HT1080 (cell line): ENCODE results near the gene TMEM131L. TPM values are rescaled to one million over a fixed set of nuclear protein-coding genes. Genes with fewer than 3 reads are reported as not detected.

Experiments
- DNase-seq: peaks from one replicate; pipeline ENCODE4 v3.0.0-alpha.2; 2015; ENCODE audit warnings: low read depth
- total RNA-seq: library from RNA; depleted of rRNA; stranded (reverse); fragments of >200 nt; shearing (Covaris generic); gene quantifications from 2 replicates; pipeline ENCODE4 v1.2.3, GENCODE V29; 2014

Gene TMEM131L
- total RNA-seq, 1 experiment from 2014 or later = 10.0 TPM

DNA sequence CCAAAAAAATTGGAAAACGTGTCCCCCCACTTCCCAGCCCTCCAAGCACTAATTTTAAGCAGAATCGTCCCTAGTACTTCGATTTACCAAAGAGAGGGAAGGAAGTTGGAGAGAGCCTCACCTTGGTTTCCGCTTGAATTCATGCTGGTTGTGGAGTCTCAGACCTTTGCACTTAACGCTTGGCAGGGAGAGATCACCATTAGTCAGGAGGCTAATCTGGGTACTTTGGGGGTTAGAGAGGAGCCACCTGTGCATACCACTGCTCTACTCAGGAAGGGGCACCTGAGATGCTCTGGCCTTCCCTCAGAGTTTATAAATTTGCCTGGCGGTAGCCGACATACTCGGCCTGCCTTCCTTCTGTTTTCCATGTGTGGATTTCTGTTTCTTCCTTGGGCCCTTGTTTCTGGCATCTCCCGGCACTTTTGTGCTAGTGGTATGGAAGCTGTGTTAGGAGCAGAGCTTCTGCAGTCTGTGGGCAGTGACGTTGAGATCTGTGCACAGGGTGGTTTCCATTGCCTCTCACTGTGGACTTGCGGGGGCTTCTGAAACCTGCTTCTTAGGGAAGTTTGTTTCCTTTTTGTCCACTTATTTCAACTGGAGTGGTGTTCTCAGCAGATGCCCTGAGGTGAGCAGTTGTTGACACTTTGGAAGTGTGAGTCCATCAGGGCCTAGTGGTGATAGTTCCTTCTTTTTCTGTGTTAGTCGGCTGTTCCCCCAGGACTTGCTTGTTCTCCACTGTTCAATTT, 104.2 kb downstream of the TMEM131L start:
- no peak for DNase-seq

DNA sequence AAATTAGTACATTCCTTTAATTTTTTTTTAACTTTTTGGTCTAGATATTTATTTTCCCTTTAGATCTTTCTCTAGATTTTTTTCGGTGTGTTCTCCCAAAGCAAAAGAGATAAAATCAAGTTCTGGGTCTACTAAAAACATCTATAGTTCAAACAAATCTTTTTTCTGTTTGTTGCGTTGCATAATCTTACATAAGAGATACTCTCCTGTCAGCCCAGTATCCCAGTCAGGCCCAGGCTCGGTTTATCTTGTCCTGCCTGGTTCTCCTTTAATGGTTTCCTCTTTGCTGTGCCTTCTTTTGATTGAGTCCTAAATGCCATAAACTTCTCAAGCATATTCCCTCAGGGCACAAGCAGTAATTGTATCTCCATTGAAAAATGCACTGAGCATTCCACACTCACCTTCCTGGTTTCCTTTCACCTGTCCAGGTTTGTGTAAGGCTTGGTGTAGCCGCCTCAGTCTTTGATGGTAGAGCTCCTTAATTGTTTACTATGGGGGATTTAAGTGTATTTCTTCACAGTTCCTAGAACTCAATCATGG, 104.9 kb downstream of the TMEM131L start:
- DNase-seq = no peak

DNA sequence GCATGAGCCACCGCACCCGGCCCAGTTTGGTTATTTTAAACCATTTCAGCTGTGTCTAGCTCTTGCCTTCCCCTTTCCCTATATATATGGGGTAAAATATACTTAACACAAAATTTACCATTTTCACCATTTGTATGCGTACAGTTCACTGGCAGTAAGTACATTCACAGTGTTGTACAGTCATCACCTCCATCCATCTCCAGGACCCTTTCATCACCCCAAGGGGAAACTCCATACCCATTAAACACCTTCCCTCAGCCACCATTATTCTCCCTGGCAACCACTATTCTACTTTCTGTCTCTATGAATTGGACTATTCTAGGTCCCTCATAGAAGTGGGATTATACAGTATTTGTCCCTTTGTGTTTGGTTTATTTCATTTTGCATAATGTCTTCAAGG, 106.4 kb downstream of the TMEM131L start:
- no peak for DNase-seq

DNA sequence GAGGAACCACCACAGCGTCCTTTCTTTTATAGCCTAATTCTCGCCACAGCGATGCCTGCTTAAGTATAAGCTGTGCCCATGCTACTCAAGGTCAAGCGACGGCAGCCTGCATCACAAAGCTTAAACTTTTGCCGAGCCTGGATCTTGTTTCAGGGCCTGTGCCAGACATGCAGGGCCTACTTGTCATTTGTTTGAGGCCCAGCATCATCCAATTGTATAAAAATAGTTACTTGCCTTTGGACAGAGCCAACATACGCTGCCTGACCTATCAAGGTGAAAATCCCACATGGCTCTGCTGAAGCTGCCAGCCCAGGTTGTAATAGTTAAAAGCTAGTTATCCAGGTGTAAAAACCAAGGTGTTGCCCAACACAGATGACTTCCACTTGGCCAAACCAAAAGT, 107.1 kb downstream of the TMEM131L start:
- no peak for DNase-seq

DNA sequence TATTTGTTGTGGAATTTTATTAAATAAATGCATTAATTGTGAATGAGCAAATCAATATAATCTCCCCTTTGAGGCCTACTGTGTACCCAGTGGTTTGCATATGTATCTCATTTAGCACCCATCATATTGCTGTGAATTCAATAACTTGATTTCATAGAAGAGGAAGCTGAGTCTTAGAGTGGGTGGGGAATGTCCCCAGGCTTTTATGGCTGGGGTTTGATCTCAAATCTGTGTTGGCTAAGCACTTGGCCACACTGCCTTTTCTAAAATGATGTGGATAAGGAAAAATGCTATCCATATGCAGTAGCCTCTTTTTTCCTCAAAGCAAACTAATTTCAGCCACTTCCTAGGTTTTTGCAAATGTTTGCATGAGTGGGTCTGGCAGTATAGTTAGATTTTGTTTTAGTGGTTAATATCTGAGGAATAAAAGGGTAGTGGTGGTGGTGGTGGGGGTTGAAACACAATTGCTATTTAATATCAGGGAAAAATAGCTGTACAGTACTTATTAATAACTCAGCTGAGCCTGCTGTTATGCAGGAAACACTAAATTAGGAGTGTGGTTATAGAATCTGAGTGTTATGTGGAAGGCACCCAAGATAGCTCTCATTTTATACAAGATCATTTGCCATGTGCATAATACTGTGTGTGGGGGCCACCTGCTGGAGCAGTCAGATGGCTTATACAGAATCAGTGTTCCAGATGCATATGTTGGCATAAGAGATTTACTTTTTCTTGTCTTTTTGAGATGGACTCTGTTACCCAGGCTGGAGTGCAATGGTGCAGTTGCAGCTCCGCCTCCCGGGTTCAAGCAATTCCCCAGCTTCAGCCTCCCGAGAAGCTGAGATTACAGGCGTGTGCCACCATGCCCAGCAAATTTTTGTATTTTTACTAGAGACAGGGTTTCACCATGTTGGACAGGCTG, 108.0 kb downstream of the TMEM131L start:
- peak; percentile 70 for DNase-seq

DNA sequence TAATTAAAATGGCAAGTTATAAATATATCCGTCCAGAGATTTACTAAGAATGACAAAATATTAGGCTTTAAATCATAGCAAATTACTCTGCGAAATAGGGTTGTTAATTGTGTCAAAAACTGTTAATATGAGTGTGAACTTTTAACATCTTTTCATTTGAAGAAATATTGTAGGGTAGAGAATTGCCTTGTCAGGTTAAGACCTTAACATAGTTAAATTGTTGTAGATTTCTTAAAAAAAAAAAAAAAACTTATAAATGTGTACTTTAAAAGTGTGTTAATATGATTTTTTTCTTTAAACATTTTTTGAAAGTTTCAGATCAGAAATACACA, 110.2 kb downstream of the TMEM131L start:
- no peak for DNase-seq

DNA sequence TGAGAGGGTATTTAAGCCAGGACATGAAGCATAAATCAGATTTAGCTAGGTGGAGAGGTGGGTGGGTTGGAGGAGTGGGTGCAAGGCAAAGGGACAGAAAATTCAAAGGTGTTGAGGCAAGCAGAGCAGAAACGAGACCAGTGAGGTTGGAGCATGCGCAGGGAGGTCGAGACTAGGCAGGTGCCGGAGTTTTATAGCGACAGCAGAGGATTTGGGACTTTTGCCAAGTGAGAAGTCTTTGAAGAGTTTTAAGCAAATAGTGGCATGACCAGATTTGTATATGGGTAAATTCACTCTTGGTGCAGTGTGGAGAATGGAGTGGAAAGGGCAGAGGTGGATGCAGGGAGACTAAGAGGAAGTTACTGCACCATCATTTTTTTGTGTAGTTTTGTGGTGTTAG, 110.9 kb downstream of the TMEM131L start:
- DNase-seq = no peak

DNA sequence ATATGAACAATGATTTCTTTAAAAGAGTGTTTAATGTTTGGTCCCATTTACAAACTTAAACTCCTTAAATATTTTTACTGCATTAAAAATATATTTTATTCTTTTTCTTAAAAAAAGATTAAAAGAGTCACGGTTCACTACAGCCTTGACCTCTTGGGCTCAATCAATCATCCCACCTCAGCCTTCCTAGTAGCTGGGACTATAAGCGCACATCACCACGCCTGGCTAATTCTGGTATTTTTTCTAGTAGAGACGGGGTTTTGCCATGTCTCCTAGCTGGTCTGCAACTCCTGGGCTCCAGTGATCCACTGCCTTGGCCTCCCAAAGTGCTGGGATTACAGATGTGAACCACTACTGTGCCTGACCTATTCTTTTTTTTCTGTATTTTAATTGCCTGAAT, 113.2 kb downstream of the TMEM131L start:
- no peak for DNase-seq

DNA sequence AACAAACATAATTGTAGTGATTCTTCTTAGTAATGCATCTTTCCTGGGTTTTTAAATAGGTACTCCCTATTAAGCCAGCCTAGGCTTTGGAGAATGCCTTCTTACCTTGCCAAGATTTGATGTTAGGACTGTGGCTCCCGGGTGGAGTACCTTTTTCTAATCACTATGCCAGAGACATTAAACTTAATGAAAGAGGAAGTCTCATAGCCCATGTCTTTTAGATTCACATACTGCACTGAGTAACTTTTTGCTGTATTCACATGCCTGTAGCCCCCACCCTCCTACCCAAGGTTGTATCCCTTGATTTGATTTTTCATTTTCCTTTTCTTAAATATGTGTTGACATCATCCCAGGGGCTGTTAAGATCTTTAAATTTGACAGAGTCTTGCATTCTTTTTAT, 113.7 kb downstream of the TMEM131L start:
- no peak for DNase-seq

DNA sequence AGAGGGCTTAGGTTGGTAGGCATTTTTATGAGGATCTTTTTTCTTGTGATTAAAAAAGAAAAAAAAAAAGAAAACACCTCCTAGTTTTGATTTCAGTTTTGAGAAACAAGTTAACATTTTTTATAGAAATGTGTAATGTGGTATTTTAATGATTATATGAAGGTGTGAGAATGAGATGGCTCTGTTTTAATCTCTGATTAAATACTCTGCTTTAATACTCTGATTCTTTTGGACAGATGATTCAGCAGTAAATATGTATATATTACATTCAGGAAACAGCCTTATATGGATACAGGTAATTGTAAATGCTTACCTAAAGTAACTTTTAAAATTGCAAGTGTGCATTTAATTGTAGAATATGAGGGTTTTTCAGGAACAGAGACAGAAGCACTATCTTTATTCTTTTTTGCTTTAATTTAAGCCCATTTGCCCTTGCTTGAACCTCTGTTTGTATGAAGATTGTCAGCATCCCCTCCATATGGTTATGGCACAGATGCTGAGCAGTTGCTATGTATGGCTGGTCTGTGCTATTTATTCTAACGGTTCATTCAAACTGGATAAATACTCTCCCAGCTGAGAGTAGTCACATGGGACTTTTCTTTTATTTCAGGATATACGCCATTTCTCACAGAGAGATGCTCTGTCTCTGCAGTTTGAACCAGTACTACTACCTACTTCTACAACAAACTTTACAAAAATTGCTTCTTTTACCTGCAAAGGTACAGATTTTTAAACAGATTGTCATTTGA, 117.0 kb downstream of the TMEM131L start:
- DNase-seq = no peak

DNA sequence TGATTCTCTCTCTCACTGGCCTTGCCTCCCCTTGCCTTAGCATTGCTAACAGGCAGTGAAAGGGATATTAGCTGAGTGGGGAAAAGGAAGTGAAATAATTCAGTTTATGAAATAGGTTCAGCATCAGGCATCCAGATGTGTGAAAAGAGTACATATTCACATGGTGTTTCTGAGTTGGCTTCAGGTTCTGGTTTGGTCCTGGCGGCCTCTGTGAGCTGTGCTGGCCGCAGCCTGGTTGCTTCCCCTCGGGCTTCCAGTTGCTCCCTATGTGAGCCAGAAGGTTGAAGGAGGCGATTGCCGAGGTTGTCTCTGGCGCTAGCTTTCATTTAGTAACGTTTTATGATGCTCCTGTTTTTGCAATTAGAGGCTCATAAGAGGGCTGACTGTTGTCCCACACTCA, 118.9 kb downstream of the TMEM131L start:
- DNase-seq = no peak

DNA sequence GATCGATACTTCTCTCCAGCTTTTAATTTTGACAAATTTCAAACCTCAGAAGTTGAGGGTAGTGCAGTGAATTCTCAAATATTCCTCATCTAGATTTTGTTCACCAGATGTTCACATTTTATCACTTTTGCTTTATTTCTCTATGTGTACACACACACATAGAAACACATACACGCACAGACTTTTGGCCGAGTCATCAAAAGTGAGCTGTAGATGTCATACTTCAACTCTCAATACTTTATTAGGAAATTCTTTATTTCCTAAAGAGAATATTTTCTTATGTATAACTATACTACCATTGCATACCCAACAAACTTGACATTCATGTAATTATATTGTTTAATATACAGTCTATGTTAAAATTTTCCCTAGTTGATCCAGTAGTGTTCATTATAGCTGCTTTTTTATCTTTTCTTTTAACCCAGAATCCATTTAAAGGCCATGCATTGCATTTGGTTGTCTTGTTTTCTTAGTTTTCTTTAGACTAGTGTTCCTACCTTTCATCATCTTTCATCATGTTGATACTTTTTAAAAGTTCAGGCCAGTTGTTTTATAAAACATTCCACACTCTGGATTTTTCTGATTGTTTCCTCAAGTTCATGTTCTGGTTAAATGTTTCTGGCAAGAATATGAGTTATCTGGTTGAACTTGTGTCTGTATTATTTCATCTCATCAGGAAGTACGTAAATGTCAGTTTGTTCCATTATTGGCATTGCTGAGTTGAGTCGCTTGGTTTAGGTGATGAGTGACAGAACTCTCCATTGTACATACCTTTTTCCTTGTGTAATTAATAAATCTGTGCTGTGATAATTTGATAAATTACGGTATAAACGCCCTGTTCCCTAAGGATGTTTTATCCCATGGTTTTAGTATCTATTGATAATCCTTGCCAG, 123.8 kb downstream of the TMEM131L start:
- no peak for DNase-seq

DNA sequence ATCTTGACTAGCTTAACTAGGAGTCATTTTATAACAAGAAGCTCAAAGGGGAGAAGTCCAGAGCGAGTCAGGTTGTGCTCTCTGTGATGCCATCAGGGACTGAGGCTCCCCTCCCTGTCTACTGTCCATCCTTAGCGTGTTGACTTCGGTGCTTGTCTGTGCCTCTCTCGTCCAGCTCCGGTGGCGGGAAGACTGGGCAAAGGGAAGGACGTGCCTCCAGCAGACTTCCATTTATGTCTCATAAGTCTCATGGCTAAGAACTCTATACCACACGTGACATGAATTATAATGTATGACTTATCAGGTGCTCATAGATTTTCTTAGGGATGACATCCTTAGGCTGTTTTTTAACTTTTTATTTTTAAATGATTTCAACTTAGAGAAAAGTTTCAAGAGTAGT, 125.3 kb downstream of the TMEM131L start:
- DNase-seq = no peak

DNA sequence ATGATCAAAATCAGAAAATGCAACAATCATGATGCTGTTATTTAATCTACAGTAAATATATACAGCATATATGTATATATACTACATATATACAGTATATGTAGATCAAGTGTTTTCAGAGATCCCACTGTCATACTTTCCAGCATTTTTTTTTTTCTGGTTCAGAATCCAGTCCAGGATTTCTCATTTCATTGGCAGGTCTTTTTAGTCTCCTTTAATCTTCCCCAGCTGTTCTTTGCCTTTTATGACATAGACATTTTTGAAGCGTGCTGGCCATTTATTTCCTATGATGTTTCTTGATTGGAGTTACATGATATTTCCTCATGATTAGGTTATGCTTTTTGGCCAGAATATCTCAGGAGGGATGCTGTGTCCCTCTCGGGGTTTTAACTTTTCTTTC, 125.9 kb downstream of the TMEM131L start:
- DNase-seq = no peak

DNA sequence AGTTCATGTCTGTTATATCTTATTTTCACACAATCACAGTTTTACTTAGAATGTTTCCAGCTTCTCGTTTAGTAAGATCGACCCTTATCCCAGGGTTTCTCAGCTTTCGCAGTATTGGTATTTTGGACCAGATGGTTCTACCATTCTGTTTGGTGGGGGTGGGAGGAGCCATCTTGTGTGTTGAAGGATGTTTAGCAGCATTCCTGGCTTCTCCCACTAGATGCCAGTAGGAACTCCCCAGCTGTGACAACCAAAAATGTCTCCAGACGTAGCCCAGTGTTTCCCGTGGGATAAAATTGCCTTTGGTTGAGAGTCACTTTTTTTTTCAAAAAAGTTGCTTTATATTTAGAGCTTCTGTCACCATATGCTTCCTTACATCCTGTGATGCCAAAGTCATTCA, 127.0 kb downstream of the TMEM131L start:
- DNase-seq = no peak

DNA sequence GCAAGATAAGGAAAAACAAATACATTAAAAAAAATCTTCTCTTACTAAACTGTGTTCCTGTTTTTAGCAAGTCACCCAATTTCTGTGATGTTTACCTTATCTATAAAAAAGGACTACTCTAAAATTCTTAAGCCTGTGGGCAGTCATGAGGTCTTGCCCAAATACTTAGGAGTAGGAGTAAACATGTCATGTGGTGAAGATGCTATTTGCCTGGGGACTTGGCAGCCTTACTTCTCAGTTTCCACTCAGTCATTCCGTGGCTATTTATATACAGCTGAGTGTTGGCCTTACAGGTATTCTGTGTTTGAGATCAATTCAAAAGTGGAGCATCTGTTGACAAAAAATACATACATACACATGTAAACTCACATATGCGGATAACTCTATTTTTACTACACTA, 128.1 kb downstream of the TMEM131L start:
- DNase-seq = no peak

DNA sequence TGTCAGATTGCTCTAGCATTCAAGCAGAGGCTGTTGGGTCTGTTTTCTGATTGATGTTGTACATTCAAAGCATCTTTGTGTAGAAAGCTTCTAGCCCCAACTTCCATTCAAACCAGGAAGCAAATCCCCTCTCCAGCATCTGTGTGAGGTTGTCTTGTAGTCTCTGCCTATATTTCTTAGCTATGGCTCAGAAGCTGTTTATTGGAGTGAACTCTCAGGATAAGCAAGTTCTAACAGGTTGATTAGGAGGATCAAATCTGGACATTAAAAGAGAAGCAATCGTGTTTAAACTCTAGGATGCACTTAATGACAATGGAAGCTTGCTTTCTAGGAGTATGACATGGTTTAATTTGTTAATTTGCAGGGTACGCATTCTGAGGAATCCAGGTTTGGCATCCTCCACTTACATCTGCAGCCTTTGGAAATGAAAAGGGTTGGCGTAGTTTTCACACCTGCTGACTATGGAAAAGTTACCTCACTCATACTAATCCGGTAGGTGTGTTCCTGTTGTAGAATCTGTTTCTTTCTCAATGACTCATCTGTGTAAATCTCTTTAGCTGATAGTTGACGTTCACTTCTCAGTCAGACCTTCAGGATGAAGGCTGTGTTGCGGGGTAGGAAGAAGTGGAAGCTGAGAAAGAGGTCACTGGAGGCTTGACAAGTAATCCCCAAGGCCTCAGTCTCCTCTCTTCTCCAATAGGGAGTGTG, 129.9 kb downstream of the TMEM131L start:
- DNase-seq = no peak

DNA sequence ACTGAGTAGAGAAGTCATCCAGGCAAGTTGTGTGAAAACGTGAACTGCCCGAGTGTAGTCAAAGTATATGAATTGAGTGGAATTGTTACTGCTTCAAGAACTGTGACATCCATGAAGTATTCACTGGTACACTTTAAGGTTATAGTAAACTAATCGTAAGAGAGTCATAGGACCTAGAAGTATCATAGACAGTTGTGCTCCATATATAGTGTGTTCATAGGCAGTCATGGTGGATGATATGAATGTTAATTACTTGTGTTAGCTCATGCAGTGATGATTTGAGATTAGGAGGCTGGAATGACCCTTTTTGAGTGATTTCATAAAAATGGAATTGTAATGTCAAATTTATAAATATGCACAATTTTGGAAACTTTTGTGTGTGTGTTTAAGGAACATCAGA, 136.6 kb downstream of the TMEM131L start:
- DNase-seq = no peak

DNA sequence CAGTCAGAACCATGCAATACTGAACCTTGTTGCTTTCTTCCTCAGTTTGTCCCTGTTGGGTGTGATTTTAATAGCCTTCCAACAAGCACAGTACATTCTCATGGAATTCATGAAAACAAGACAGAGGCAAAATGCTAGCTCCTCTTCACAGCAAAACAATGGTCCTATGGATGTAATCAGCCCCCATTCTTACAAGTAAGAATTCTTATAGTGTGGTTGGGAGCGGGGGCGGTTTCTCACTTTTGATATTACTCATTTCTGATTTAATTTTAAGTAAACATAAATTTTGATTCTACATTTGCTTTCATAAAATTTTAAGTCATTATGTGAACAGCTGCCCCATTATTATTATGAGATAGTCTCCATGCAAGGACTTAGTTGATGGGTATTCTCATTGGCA, 137.1 kb downstream of the TMEM131L start:
- no peak for DNase-seq

DNA sequence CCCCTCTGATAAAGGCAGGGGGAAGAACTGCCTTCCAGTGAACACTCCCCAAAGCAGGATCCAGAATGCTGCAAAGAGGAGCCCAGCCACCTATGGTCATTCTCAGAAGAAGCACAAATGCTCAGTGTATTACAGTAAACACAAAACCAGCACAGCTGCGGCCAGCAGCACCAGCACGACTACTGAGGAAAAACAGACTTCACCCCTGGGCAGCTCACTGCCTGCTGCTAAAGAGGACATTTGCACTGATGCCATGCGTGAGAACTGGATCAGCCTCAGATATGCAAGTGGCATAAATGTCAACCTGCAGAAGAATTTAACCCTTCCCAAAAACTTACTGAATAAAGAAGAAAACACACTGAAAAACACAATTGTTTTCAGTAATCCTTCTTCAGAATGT, 137.7 kb downstream of the TMEM131L start:
- no peak for DNase-seq
